Measurements from ENCODE around the gene EIF4A3. TPM values are rescaled to one million over a fixed set of nuclear protein-coding genes. Genes with fewer than 3 reads are reported as not detected.

EIF4A3 gene
- total RNA-seq, 3 donors from 2014 or later (not counting 1 experiment from before 2014, with no cell fraction given), result 86.2 to 88.6 (median 88.0) TPM

DNA sequence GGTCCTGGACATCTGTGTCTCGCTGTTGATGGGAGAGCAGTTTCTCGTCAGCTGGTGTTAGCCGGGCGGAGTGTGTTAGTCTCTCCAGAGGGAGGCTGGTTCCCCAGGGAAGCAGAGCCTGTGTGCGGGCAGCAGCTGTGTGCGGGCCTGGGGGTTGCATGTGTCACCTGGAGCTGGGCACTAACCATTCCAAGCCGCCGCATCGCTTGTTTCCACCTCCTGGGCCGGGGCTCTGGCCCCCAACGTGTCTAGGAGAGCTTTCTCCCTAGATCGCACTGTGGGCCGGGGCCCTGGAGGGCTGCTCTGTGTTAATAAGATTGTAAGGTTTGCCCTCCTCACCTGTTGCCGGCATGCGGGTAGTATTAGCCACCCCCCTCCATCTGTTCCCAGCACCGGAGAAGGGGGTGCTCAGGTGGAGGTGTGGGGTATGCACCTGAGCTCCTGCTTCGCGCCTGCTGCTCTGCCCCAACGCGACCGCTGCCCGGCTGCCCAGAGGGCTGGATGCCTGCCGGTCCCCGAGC, 27.6 kb downstream of the EIF4A3 start:
- peaks cover 0 to 3% of the 10 kb centered on the region in 2 donors for H3K9me3 Mint-ChIP-seq
- H3K27me3 ChIP-seq (ENCODE audit: control insufficient read depth, insufficient read depth, low read length), result no peaks in the 10 kb centered on the region
- H3K36me3 Mint-ChIP-seq, result no peaks in the 10 kb centered on the region
- no peaks in the 10 kb centered on the region for H3K4me1 Mint-ChIP-seq
- intact Hi-C loops (cut with micrococcal nuclease), result no loop called here
- H3K27ac ChIP-seq (ENCODE audit: low read length), result no peak overlapping the region
- TF ChIP-seq, protein P1, sequence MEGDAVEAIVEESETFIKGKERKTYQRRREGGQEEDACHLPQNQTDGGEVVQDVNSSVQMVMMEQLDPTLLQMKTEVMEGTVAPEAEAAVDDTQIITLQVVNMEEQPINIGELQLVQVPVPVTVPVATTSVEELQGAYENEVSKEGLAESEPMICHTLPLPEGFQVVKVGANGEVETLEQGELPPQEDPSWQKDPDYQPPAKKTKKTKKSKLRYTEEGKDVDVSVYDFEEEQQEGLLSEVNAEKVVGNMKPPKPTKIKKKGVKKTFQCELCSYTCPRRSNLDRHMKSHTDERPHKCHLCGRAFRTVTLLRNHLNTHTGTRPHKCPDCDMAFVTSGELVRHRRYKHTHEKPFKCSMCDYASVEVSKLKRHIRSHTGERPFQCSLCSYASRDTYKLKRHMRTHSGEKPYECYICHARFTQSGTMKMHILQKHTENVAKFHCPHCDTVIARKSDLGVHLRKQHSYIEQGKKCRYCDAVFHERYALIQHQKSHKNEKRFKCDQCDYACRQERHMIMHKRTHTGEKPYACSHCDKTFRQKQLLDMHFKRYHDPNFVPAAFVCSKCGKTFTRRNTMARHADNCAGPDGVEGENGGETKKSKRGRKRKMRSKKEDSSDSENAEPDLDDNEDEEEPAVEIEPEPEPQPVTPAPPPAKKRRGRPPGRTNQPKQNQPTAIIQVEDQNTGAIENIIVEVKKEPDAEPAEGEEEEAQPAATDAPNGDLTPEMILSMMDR (IDR thresholded peaks at IDR 0.05), result no peak
- H3K27ac Mint-ChIP-seq, result no peak overlapping the region
- ATAC-seq, result no peak
- no peak for DNase-seq
- no peak overlapping the region for H3K4me3 ChIP-seq (ENCODE audit: low read length)
- 96% methylated on average over 22 of the region's 24 CpGs for WGBS (ENCODE audit: insufficient coverage)
- no peaks in the 10 kb centered on the region for H3K27me3 Mint-ChIP-seq (ENCODE audit: low read depth in 2 of 2)
- H3K9me3 ChIP-seq (ENCODE audit: control insufficient read depth, insufficient read depth, low read length), result no peaks in the 10 kb centered on the region
- no peaks in the 10 kb centered on the region for H3K36me3 ChIP-seq (ENCODE audit: control insufficient read depth, insufficient read depth, low read length)
- no peaks in the 10 kb centered on the region for H3K4me1 ChIP-seq (ENCODE audit: control insufficient read depth, insufficient read depth, low read length)
- H3K4me3 Mint-ChIP-seq, result no peak overlapping the region

DNA sequence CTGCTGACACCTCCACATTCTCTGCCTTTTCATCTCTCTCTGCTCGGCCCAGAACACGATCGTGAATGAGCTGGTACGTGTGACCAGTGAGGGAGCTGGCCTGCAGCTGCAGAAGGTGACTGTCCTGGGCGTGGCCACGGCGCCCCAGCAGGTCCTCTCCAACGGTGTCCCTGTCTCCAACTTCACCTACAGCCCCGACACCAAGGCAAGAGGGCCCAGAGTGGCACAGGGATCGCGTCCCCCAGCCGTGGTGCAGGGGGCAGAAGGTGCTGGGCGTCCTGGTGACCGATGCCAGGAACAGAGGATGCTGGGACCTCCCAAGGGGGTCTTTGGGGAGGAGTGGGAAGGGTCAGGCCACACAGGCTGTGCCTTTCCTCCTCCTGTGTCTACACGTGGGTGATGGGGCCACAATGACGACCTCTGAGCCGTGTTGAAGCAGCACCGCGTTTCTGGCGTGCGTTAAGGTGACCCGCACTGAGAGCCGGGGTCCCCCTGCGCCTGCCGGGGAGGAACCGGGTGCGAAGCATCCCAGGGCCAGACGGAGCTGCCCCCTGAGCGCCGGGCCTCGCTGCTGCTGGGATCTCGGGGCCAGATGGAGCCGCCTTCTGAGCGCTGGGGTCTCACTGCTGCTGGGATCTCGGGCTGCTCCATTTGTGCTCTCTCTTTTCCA, 28.2 kb downstream of the EIF4A3 start:
- peaks cover 0 to 3% of the 10 kb centered on the region in 2 donors for H3K9me3 Mint-ChIP-seq
- Histone ChIP-seq H3K9me3 (ENCODE audit: control insufficient read depth, insufficient read depth, low read length) (no peaks in the 10 kb centered on the region), H3K4me1 (ENCODE audit: control insufficient read depth, insufficient read depth, low read length) (no peaks in the 10 kb centered on the region), H3K36me3 (ENCODE audit: control insufficient read depth, insufficient read depth, low read length) (no peaks in the 10 kb centered on the region), H3K27me3 (ENCODE audit: control insufficient read depth, insufficient read depth, low read length) (no peaks in the 10 kb centered on the region), H3K27ac (ENCODE audit: low read length) (no peak overlapping the region), H3K4me3 (ENCODE audit: low read length) (no peak overlapping the region)
- H3K4me3 Mint-ChIP-seq, result no peak overlapping the region
- 94% methylated on average over 35 of the region's 35 CpGs for WGBS (ENCODE audit: insufficient coverage)
- ATAC-seq (no peak), DNase-seq (no peak)
- H3K4me1 Mint-ChIP-seq, result no peaks in the 10 kb centered on the region
- no peak overlapping the region for H3K27ac Mint-ChIP-seq
- no peaks in the 10 kb centered on the region for H3K36me3 Mint-ChIP-seq
- TF ChIP-seq, protein P1 (IDR thresholded peaks at IDR 0.05), result no peak
- intact Hi-C loops (cut with micrococcal nuclease), result no loop called here
- H3K27me3 Mint-ChIP-seq (ENCODE audit: low read depth in 2 of 2), result no peaks in the 10 kb centered on the region

DNA sequence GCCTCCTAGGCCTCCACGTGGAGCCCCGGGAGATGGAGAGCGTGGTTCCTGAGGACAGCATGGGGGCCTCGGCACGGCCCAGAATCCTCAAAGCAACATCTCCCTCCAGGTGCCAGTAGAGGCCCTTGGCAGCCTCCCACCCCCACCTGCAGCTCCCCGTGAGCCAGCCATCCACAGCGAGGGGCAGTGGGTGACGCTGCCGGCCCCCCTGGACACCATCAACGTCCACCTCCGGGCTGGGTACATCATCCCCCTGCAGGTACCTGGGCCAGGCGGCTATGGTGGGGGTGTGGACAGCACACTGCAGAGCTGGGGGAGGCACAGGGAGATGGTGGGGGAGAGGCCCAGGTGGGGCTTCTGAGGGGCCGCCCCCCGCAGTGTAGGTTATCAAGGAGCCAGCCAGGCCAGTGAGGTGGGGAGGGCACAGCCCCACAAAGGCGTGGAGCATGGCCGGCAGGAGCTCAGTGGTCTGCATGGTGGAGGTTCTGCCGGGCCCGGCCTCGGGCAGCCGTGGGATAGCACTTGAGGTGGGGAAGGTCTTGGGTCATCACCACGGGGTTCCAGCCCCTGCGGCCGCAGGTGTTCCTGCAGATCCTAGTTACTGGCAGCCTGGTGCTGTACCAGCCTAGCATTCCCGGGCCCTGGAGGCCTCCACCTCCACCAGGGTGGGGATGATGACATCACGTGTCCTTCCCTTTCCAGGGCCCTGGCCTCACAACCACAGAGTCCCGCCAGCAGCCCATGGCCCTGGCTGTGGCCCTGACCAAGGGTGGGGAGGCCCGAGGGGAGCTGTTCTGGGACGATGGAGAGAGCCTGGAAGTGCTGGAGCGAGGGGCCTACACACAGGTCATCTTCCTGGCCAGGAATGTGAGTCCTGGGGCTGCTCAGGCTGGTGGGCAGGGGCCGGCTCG, 29.2 kb downstream of the EIF4A3 start:
- Histone ChIP-seq H3K27ac (ENCODE audit: low read length) (no peak overlapping the region), H3K36me3 (ENCODE audit: control insufficient read depth, insufficient read depth, low read length) (no peaks in the 10 kb centered on the region), H3K9me3 (ENCODE audit: control insufficient read depth, insufficient read depth, low read length) (no peaks in the 10 kb centered on the region), H3K4me1 (ENCODE audit: control insufficient read depth, insufficient read depth, low read length) (no peaks in the 10 kb centered on the region), H3K27me3 (ENCODE audit: control insufficient read depth, insufficient read depth, low read length) (no peaks in the 10 kb centered on the region), H3K4me3 (ENCODE audit: low read length) (no peak overlapping the region)
- H3K9me3 Mint-ChIP-seq, result peaks cover 0 to 3% of the 10 kb centered on the region in 2 donors
- DNase-seq (no peak), ATAC-seq (no peak)
- no peak overlapping the region for H3K4me3 Mint-ChIP-seq
- no peaks in the 10 kb centered on the region for H3K27me3 Mint-ChIP-seq (ENCODE audit: low read depth in 2 of 2)
- H3K36me3 Mint-ChIP-seq, result no peaks in the 10 kb centered on the region
- TF ChIP-seq, protein P1 (IDR thresholded peaks at IDR 0.05), result no peak
- no peaks in the 10 kb centered on the region for H3K4me1 Mint-ChIP-seq
- intact Hi-C loops (cut with micrococcal nuclease), result no loop called here
- whole genome bisulfite sequencing (ENCODE audit: insufficient coverage), result 94% methylated on average over 31 of the region's 31 CpGs
- H3K27ac Mint-ChIP-seq, result no peak overlapping the region
